OCI-LY1 (cell line): ENCODE results near the gene ABL2.

ENCODE experiments used
- CTCF ChIP-seq: fragments of 200-600 bp; sonication (generic), shearing (Covaris generic); IDR thresholded peaks from 2 replicates; pipeline ENCODE4 v1.5.1; 2017; ENCODE audit warnings: mild to moderate bottlenecking, antibody characterized with exemption, low read length, moderate library complexity, mixed read lengths
- EZH2 ChIP-seq: fragments of 200-600 bp; sonication (generic), shearing (Covaris generic); IDR thresholded peaks from 2 replicates; pipeline ENCODE4 v1.8.0; 2017; ENCODE audit warnings: borderline replicate concordance, mixed run types, mild to moderate bottlenecking, antibody characterized with exemption, low read length, moderate library complexity, mixed read lengths

- TF ChIP-seq CTCF (no peak), EZH2 (no peak)
These were observed 60.9 kb downstream of the ABL2 start for GRCh38 chr1:179168536-179168935.
